ENCODE results near the gene TACC2. TPM values are rescaled to one million over a fixed set of nuclear protein-coding genes. Genes with fewer than 3 reads are reported as not detected.

The TACC2 gene
- total RNA-seq, 4 donors from 2014 or later = 63.1 to 102 (median 74.9) TPM

- no peak for ATAC-seq
Observed at GRCh38 chr10:122245897-122246296, 256.9 kb downstream of the TACC2 start.

GRCh38 chr10:122246830-122247520 is 258.0 kb downstream of the TACC2 start:
- TF ChIP-seq CTCF (IDR thresholded peaks at IDR 0.05) (no peak), POLR2AphosphoS5 (IDR thresholded peaks at IDR 0.05) (no peak), POLR2A (IDR thresholded peaks at IDR 0.05) (no peak), EP300 (IDR thresholded peaks at IDR 0.05) (no peak)
- ATAC-seq = no peak
- peaks cover 0 to 12% (median 3%) of the 10 kb centered on the region in 3 donors for H3K4me1 ChIP-seq
- no peaks in the 10 kb centered on the region for H3K9me3 ChIP-seq
- no peak overlapping the region for H3K4me3 ChIP-seq
- H3K27ac ChIP-seq = no peak overlapping the region
- H3K27me3 ChIP-seq = no peaks in the 10 kb centered on the region
- H3K36me3 ChIP-seq = peaks cover 0 to 94% of the 10 kb centered on the region in 2 donors
- WGBS, 2 donors (ENCODE audit: low coverage in 1 of 2) = 90 to 100% methylated on average over 2 to 6 of the region's 11 CpGs

More at GRCh38 chr10:122245897-122246296, 256.9 kb downstream of the TACC2 start:
- peaks cover 0 to 12% (median 3%) of the 10 kb centered on the region in 3 donors for H3K4me1 ChIP-seq
- no peaks in the 10 kb centered on the region for H3K9me3 ChIP-seq
- H3K36me3 ChIP-seq = peaks cover 0 to 98% of the 10 kb centered on the region in 2 donors
- no peak overlapping the region for H3K27ac ChIP-seq
- no peaks in the 10 kb centered on the region for H3K27me3 ChIP-seq
- H3K4me3 ChIP-seq = no peak overlapping the region
- TF ChIP-seq POLR2A (IDR thresholded peaks at IDR 0.05) (no peak), CTCF (IDR thresholded peaks at IDR 0.05) (no peak), POLR2AphosphoS5 (IDR thresholded peaks at IDR 0.05) (no peak), EP300 (IDR thresholded peaks at IDR 0.05) (no peak)
- 83 to 100% methylated on average over 4 to 5 of the region's 11 CpGs for WGBS, 2 donors (ENCODE audit: low coverage in 1 of 2)

- Histone ChIP-seq H3K27ac (no peak overlapping the region), H3K36me3 (peaks cover 0 to 91% of the 10 kb centered on the region in 2 donors), H3K27me3 (no peaks in the 10 kb centered on the region), H3K9me3 (no peaks in the 10 kb centered on the region), H3K4me1 (peaks cover 0 to 22% (median 3%) of the 10 kb centered on the region in 3 donors), H3K4me3 (no peak overlapping the region)
- WGBS, 2 donors (ENCODE audit: low coverage in 1 of 2) = 96% methylated on average over 13 of the region's 25 CpGs; no CpG with 5 or more reads in 1 of the 2 donors
- ATAC-seq = no peak
- no peak for TF ChIP-seq CTCF (IDR thresholded peaks at IDR 0.05)
- TF ChIP-seq POLR2AphosphoS5 (IDR thresholded peaks at IDR 0.05) = no peak
Observed at GRCh38 chr10:122248356-122249302, 259.7 kb downstream of the TACC2 start.

GRCh38 chr10:122249303-122249850 is 260.4 kb downstream of the TACC2 start:
- TF ChIP-seq CTCF (IDR thresholded peaks at IDR 0.05) = no peak
- TF ChIP-seq POLR2A (IDR thresholded peaks at IDR 0.05) = no peak
- ATAC-seq = no peak
- H3K27ac ChIP-seq = no peak overlapping the region
- 80 to 100% methylated on average over 1 of the region's 11 CpGs for WGBS, 2 donors (ENCODE audit: low coverage in 1 of 2)
- peaks cover 0 to 91% of the 10 kb centered on the region in 2 donors for H3K36me3 ChIP-seq
- no peaks in the 10 kb centered on the region for H3K9me3 ChIP-seq
- no peaks in the 10 kb centered on the region for H3K27me3 ChIP-seq
- H3K4me3 ChIP-seq = no peak overlapping the region
- peaks cover 0 to 15% (median 0%) of the 10 kb centered on the region in 3 donors for H3K4me1 ChIP-seq

Data from gastroesophageal sphincter (tissue), 4 donors.